ENCODE results near the gene CYP4F22. TPM values are rescaled to one million over a fixed set of nuclear protein-coding genes. Genes with fewer than 3 reads are reported as not detected.

Gene CYP4F22
- total RNA-seq, 1 experiment from 2014 or later: not detected

DNA sequence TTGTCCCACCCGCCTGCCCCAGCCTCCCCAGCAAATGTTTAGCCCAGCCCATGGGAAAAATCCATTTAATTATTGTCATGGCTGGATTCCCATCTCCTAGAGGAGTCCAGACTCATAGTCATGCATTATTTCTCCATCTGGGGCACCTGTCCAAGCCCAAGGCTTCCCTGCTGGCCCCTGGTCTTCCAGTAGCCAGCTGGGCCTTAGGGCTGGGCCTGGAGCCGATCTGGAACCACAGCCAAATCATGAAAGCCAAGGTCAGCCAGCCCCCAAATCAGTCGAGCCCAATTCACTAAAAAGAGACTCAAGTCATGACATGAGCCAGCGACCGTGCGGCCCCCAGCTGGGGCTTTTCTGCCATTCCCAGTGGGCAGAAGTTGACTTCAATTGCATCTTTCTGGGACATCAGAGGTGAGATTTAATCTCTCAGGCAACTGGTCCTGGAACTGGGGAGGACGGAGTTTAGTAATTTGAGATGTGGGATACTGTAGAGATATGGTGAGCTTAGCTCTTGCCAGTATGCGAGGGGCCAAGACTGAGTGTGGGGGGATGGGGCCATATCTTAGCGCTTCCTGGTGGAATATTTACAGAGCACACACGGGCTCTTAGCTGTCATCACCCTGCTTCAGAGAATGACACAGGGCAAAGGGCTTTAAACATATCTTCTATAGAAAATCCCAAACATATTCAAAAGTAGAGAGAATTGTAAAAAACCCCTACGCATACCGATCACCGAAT is 19.7 kb upstream of the CYP4F22 start:
- H3K27ac ChIP-seq: no peak overlapping the region
- intact Hi-C loops (cut with micrococcal nuclease; ENCODE audit: unreplicated experiment): no loop called here
- H2AFZ ChIP-seq: no peak overlapping the region
- H3K4me3 ChIP-seq: no peak overlapping the region
- H3K4me2 ChIP-seq: no peak overlapping the region
- H3F3A ChIP-seq (ENCODE audit: insufficient read depth, low read depth): no peaks in the 10 kb centered on the region
- H3K36me3 ChIP-seq (ENCODE audit: low read depth): no peaks in the 10 kb centered on the region
- no peaks in the 10 kb centered on the region for H3K79me2 ChIP-seq (ENCODE audit: low read depth)
- TF ChIP-seq, protein P1, sequence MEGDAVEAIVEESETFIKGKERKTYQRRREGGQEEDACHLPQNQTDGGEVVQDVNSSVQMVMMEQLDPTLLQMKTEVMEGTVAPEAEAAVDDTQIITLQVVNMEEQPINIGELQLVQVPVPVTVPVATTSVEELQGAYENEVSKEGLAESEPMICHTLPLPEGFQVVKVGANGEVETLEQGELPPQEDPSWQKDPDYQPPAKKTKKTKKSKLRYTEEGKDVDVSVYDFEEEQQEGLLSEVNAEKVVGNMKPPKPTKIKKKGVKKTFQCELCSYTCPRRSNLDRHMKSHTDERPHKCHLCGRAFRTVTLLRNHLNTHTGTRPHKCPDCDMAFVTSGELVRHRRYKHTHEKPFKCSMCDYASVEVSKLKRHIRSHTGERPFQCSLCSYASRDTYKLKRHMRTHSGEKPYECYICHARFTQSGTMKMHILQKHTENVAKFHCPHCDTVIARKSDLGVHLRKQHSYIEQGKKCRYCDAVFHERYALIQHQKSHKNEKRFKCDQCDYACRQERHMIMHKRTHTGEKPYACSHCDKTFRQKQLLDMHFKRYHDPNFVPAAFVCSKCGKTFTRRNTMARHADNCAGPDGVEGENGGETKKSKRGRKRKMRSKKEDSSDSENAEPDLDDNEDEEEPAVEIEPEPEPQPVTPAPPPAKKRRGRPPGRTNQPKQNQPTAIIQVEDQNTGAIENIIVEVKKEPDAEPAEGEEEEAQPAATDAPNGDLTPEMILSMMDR (conservative IDR thresholded peaks at IDR 0.05): no peak
- no peak for TF ChIP-seq EZH2 (IDR thresholded peaks at IDR 0.05; ENCODE audit: low read depth)
- no peaks in the 10 kb centered on the region for H3K4me1 ChIP-seq (replicated peaks; ENCODE audit: insufficient read depth)
- H3K9me2 ChIP-seq (ENCODE audit: insufficient read depth): no peaks in the 10 kb centered on the region
- CTCF ChIA-PET: no interaction called here
- POLR2A ChIA-PET (ENCODE audit: unreplicated experiment): no interaction called here
- no peak for DNase-seq
- H4K20me1 ChIP-seq (ENCODE audit: insufficient read depth): no peaks in the 10 kb centered on the region
- BruUV-seq (replicated peaks): no TSS peak
- H3K27me3 ChIP-seq (ENCODE audit: insufficient read depth, low read depth): peaks cover 13% of the 10 kb centered on the region
- H3K9me3 ChIP-seq (ENCODE audit: insufficient read depth, low read depth): no peaks in the 10 kb centered on the region

DNA sequence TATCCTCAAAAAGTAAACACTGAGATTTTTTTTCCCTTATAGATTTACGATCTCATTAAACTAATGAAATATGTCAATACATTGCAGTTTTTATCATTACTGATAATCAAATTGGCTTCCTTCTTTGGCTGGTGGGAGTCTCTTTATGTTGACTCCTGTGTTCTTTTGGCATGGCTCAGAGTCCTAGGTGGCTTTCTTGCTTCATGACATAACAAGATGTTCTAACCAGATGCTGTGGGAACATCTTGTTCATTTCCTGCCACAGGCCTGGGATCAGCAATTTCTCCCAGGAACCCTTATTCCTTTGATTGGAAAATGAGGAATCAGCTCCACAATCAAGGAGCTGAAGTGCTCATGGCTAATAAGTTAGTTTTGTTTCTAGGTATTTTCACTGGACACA is 13.2 kb upstream of the CYP4F22 start:
- POLR2A ChIA-PET (ENCODE audit: unreplicated experiment): no interaction called here

DNA sequence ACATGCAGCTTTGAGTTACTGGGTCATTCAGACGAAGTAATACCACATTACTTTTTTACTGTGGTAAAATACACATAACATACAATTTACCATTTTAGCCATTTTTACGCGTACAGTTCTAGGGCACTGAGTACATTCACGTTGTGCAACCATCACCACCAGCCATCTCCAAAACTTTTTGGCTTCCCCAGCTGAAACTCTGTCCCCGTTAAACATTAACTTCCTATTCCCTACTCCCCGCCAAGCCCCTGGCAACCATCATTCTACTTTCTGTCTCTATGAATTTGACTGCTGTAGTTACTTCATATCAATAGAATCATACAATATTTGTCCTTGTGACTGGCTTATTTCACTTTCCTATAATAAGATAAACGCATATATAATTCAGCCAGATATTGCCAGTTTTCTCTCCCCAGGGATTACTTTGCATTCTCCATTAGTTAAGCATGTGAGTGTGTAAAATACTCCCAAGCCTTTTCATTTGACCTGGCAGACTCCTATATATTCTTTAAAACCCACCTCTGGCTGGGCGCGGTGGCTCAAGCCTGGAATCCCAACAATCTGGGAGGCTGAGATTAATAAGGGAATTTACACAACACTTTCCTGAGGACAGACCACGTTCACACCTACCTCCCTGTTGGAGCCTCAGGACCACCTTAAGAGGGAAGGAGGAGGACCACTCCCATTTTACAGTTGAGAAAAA is 10.0 kb upstream of the CYP4F22 start:
- Histone ChIP-seq H4K20me1 (ENCODE audit: insufficient read depth) (no peaks in the 10 kb centered on the region; the same call in 1 of the 2 replicates), H3K36me3 (ENCODE audit: low read depth) (no peaks in the 10 kb centered on the region), H3K9me3 (ENCODE audit: insufficient read depth, low read depth) (no peaks in the 10 kb centered on the region), H3K27me3 (ENCODE audit: insufficient read depth, low read depth) (peaks cover 43% of the 10 kb centered on the region), H3K27ac (no peak overlapping the region), H2AFZ (no peak overlapping the region), H3K79me2 (ENCODE audit: low read depth) (no peaks in the 10 kb centered on the region), H3K4me2 (no peak overlapping the region), H3K4me1 (replicated peaks; ENCODE audit: insufficient read depth) (no peaks in the 10 kb centered on the region), H3F3A (ENCODE audit: insufficient read depth, low read depth) (peaks cover 5% of the 10 kb centered on the region; the same call in 1 of the 2 replicates), H3K9me2 (ENCODE audit: insufficient read depth) (no peaks in the 10 kb centered on the region), H3K4me3 (no peak overlapping the region)
- CTCF ChIA-PET: no interaction called here
- BruUV-seq (replicated peaks): no TSS peak
- intact Hi-C loops (cut with micrococcal nuclease; ENCODE audit: unreplicated experiment): no loop called here
- DNase-seq: no peak
- POLR2A ChIA-PET (ENCODE audit: unreplicated experiment): no interaction called here
- TF ChIP-seq EZH2 (IDR thresholded peaks at IDR 0.05; ENCODE audit: low read depth): no peak
- TF ChIP-seq, protein P1 (conservative IDR thresholded peaks at IDR 0.05): no peak

More for the DNA sequence above, 13.2 kb upstream of the CYP4F22 start:
- Histone ChIP-seq H3K36me3 (ENCODE audit: low read depth) (no peaks in the 10 kb centered on the region), H3F3A (ENCODE audit: insufficient read depth, low read depth) (peaks cover 5% of the 10 kb centered on the region; the same call in 1 of the 2 replicates), H3K4me2 (no peak overlapping the region), H3K9me3 (ENCODE audit: insufficient read depth, low read depth) (no peaks in the 10 kb centered on the region), H4K20me1 (ENCODE audit: insufficient read depth) (no peaks in the 10 kb centered on the region; the same call in 1 of the 2 replicates), H3K4me1 (replicated peaks; ENCODE audit: insufficient read depth) (no peaks in the 10 kb centered on the region), H3K27me3 (ENCODE audit: insufficient read depth, low read depth) (peaks cover 24% of the 10 kb centered on the region), H3K9me2 (ENCODE audit: insufficient read depth) (no peaks in the 10 kb centered on the region), H3K79me2 (ENCODE audit: low read depth) (no peaks in the 10 kb centered on the region), H3K4me3 (no peak overlapping the region), H2AFZ (no peak overlapping the region), H3K27ac (no peak overlapping the region)
- intact Hi-C loops (cut with micrococcal nuclease; ENCODE audit: unreplicated experiment): no loop called here
- no peak for DNase-seq
- BruUV-seq (replicated peaks): no TSS peak
- TF ChIP-seq, protein P1 (conservative IDR thresholded peaks at IDR 0.05): no peak
- TF ChIP-seq EZH2 (IDR thresholded peaks at IDR 0.05; ENCODE audit: low read depth): no peak
- CTCF ChIA-PET: no interaction called here

All from PC-9 (cell line).